ENCODE results near the gene FXN. TPM values are rescaled to one million over a fixed set of nuclear protein-coding genes. Genes with fewer than 3 reads are reported as not detected.

FXN gene
- total RNA-seq, 2 experiments from 2014 or later = 6.9 to 36.1 TPM

DNA sequence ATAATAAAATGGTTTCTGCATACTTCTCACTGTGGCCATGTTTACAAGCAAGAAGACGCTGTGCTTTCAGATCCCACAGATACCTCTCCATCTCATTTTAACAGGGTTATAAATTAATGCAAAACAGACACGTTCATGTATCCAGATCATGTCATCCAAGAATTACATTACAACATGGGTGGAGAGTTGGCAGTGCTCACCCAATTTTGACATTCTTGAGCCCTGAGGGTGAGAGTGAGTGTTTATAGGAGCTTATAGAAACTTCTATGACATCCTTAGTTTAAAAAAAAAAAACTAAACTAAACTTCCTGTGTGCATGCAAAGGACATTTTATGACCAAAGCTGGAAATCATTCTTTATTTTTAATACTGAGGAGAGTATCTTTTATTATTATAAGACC lies 30.7 kb upstream of the FXN start:
- DNase-seq (ENCODE audit: low spot score) = no peak
- BruUV-seq (replicated peaks) = no TSS peak
- no peaks in the 10 kb centered on the region for H4K20me1 ChIP-seq (ENCODE audit: insufficient read depth, low read length)
- no peaks in the 10 kb centered on the region for H3K9me2 ChIP-seq (ENCODE audit: insufficient read depth, low read length)
- no peak overlapping the region for H2AFZ ChIP-seq (ENCODE audit: low read length)
- intact Hi-C loops (cut with micrococcal nuclease; ENCODE audit: unreplicated experiment) = no loop called here
- TF ChIP-seq EZH2phosphoT487 (IDR thresholded peaks at IDR 0.05; ENCODE audit: borderline replicate concordance, low read depth, low read length) = no peak
- TF ChIP-seq, protein P1, sequence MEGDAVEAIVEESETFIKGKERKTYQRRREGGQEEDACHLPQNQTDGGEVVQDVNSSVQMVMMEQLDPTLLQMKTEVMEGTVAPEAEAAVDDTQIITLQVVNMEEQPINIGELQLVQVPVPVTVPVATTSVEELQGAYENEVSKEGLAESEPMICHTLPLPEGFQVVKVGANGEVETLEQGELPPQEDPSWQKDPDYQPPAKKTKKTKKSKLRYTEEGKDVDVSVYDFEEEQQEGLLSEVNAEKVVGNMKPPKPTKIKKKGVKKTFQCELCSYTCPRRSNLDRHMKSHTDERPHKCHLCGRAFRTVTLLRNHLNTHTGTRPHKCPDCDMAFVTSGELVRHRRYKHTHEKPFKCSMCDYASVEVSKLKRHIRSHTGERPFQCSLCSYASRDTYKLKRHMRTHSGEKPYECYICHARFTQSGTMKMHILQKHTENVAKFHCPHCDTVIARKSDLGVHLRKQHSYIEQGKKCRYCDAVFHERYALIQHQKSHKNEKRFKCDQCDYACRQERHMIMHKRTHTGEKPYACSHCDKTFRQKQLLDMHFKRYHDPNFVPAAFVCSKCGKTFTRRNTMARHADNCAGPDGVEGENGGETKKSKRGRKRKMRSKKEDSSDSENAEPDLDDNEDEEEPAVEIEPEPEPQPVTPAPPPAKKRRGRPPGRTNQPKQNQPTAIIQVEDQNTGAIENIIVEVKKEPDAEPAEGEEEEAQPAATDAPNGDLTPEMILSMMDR (conservative IDR thresholded peaks at IDR 0.05; ENCODE audit: low read length) = no peak
- no peak overlapping the region for H3K27ac ChIP-seq (ENCODE audit: low read depth, low read length, poor library complexity, severe bottlenecking)
- no peaks in the 10 kb centered on the region for H3K36me3 ChIP-seq (ENCODE audit: insufficient read depth, low read length)
- POLR2A ChIA-PET = interaction anchor here (0.5 to 0.7 kb wide), 2 partner anchors 61 to 310 kb away, joined by 3 read pairs; no protein-coding TSS in a partner anchor
- H3K9me3 ChIP-seq (ENCODE audit: low read length) = no peaks in the 10 kb centered on the region
- H3K4me1 ChIP-seq (ENCODE audit: insufficient read depth, low read length, poor library complexity, severe bottlenecking) = no peaks in the 10 kb centered on the region
- H3K4me2 ChIP-seq (ENCODE audit: low read length) = no peak overlapping the region
- no peaks in the 10 kb centered on the region for H3K79me2 ChIP-seq (ENCODE audit: insufficient read depth, low read depth, low read length)
- CTCF ChIA-PET (ENCODE audit: unreplicated experiment) = no interaction called here
- no peak overlapping the region for H3K4me3 ChIP-seq (ENCODE audit: low read depth, low read length, poor library complexity, severe bottlenecking)

DNA sequence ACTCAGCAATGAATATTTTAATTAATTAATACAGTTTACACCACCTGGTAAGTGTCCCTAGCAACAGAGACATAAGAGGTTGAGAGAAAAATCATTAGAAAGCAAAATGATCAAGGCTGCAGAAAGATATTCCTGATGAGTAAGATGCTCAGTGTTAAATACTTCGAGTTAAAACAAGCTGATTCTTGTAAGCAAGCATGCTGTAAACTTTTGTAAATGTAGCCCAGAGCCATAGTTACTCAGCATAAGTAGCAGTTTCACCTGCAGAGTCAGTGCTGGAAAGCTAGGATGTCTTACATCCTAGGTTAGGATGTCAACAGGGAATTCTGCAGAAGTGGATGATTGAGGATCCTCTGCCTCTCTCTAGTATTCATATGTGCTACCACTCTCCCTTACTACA lies 25.8 kb upstream of the FXN start:
- TF ChIP-seq EZH2phosphoT487 (IDR thresholded peaks at IDR 0.05; ENCODE audit: borderline replicate concordance, low read depth, low read length) = no peak
- TF ChIP-seq, protein P1 (conservative IDR thresholded peaks at IDR 0.05; ENCODE audit: low read length) = no peak
- H3K27ac ChIP-seq (ENCODE audit: low read depth, low read length, poor library complexity, severe bottlenecking) = no peak overlapping the region
- no peak overlapping the region for H2AFZ ChIP-seq (ENCODE audit: low read length)
- no peak overlapping the region for H3K4me2 ChIP-seq (ENCODE audit: low read length)
- H3K36me3 ChIP-seq (ENCODE audit: insufficient read depth, low read length) = no peaks in the 10 kb centered on the region
- H4K20me1 ChIP-seq (ENCODE audit: insufficient read depth, low read length) = no peaks in the 10 kb centered on the region
- no peak for DNase-seq (ENCODE audit: low spot score)
- BruUV-seq (replicated peaks) = no TSS peak
- no peaks in the 10 kb centered on the region for H3K9me2 ChIP-seq (ENCODE audit: insufficient read depth, low read length)
- ChIA-PET CTCF (ENCODE audit: unreplicated experiment) (no interaction called here), POLR2A (interaction anchor here (0.6 to 0.7 kb wide), 2 partner anchors 124 to 414 kb away, joined by 3 to 6 read pairs; no protein-coding TSS in a partner anchor)
- no peaks in the 10 kb centered on the region for H3K79me2 ChIP-seq (ENCODE audit: insufficient read depth, low read depth, low read length)
- H3K4me1 ChIP-seq (ENCODE audit: insufficient read depth, low read length, poor library complexity, severe bottlenecking) = peaks cover 10% of the 10 kb centered on the region
- intact Hi-C loops (cut with micrococcal nuclease; ENCODE audit: unreplicated experiment) = no loop called here
- H3K4me3 ChIP-seq (ENCODE audit: low read depth, low read length, poor library complexity, severe bottlenecking) = no peak overlapping the region
- H3K9me3 ChIP-seq (ENCODE audit: low read length) = no peaks in the 10 kb centered on the region

DNA sequence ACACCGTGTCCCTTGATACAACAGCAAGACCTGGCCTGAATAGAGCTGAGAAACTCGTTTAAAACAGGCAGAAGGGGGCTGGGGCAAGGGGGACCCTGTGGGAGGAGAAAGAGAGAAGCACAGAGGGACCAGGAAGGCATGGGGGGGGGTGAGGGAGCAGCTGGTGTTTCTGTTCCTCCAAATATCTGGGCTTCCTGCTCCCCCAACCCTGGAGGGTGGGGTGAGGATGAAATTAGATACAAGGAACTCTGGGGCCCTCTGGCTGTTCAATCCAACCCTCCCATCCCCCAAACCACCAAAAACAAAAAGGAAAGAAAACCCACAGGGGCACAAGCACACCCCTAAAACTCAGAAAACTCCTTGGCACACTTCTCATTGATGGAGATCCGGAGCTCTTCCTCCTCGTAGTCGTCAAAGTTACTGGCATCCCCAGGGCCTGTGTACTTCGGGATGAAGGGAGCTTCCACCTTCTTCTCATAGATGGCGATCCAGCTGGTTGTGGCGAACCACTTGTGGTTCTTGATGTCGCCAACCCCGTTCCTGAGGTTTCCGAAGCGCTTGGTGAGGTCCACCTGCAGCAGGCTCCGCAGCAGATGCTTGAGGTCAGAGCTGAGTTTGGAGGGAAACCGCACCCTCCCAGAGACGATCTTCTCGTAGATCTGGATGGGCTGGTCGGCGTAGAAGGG lies 22.7 kb upstream of the FXN start:
- TF ChIP-seq EZH2phosphoT487 (IDR thresholded peaks at IDR 0.05; ENCODE audit: borderline replicate concordance, low read depth, low read length) = no peak
- TF ChIP-seq, protein P1 (conservative IDR thresholded peaks at IDR 0.05; ENCODE audit: low read length) = no peak
- Histone ChIP-seq H3K9me3 (ENCODE audit: low read length) (no peaks in the 10 kb centered on the region), H4K20me1 (ENCODE audit: insufficient read depth, low read length) (no peaks in the 10 kb centered on the region), H3K36me3 (ENCODE audit: insufficient read depth, low read length) (no peaks in the 10 kb centered on the region), H2AFZ (ENCODE audit: low read length) (no peak overlapping the region), H3K4me3 (ENCODE audit: low read depth, low read length, poor library complexity, severe bottlenecking) (no peak overlapping the region), H3K4me2 (ENCODE audit: low read length) (0 out of 2 replicates have a peak overlapping the region, but pooled peaks have one; percentile 9), H3K9me2 (ENCODE audit: insufficient read depth, low read length) (no peaks in the 10 kb centered on the region), H3K79me2 (ENCODE audit: insufficient read depth, low read depth, low read length) (no peaks in the 10 kb centered on the region), H3K27ac (ENCODE audit: low read depth, low read length, poor library complexity, severe bottlenecking) (no peak overlapping the region), H3K4me1 (ENCODE audit: insufficient read depth, low read length, poor library complexity, severe bottlenecking) (peaks cover 10% of the 10 kb centered on the region)
- no TSS peak for BruUV-seq (replicated peaks)
- POLR2A ChIA-PET = interaction anchor here (0.9 kb wide), 1 partner anchor 386 kb away, joined by 3 read pairs; no protein-coding TSS in a partner anchor
- no peak for DNase-seq (ENCODE audit: low spot score)
- intact Hi-C loops (cut with micrococcal nuclease; ENCODE audit: unreplicated experiment) = no loop called here
- CTCF ChIA-PET (ENCODE audit: unreplicated experiment) = no interaction called here
